Activated T-cell treated with anti-CD3 and anti-CD28 coated beads for 1 hour (primary cell): ENCODE results near the gene P2RY14.
"Not testable (repeated sequence)": the region's sequence is repeated elsewhere in the genome, so short reads cannot be mapped to it uniquely, and the experiment has no call there.

Source experiments
- DNase-seq: peaks from one replicate; pipeline ENCODE4 v3.0.0-alpha.2; 2020; ENCODE audit warnings: low read depth

P2RY14 gene

GRCh38 chr3:151262871-151263525, 15.3 kb downstream of the P2RY14 start:
- DNase-seq, result no peak

DNA sequence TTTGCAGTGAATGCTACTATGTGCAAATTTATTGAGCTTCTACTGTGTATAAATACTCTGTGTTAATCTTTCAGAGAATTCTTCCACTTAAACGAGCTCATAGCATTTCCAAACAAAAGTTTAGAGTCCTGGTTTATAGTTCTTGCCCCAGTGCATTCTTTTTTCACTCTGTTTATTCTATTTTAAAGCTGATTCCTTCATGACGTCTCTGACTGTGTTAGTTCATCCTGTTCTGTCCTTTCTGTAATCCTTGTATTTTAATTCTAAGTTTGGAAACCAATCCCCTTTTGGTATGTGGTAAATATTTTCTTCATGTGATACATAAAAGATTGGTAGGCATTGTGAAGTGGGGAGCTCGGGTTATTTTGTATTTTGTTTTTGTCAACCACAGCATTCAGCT, 18.7 kb downstream of the P2RY14 start:
- DNase-seq, result no peak

- no peak for DNase-seq
These were observed 21.6 kb downstream of the P2RY14 start for GRCh38 chr3:151256749-151257148.

GRCh38 chr3:151248772-151249337, 29.5 kb downstream of the P2RY14 start:
- no peak for DNase-seq

DNA sequence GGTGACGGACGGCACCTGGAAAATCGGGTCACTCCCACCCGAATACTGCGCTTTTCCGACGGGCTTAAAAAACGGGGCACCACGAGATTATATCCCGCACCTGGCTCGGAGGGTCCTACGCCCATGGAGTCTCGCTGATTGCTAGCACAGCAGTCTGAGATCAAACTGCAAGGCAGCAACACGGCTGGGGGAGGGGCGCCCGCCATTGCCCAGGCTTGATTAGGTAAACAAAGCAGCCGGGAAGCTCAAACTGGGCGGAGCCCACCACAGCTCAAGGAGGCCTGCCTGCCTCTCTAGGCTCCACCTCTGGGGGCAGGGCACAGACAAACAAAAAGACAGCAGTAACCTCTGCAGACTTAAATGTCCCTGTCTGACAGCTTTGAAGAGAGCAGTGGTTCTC, 36.3 kb downstream of the P2RY14 start:
- not testable (repeated sequence) for DNase-seq

DNA sequence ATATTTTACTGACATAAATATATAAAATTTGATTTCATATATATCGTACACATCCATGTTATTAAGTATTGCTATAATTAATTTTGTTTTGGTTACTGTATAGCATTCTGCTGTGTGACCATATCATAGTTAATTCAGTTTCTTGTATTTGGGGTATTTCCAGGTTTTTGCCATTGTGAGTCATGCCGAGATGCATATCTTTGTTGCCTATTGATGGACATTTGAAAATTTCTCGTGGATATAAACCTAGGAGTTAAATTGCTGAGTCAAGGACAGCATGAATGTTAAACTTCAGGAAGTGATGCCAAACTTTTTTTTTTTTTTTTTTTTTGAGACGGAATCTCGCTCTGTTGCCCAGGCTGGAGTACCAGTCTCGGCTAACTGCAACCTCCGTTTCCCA, 41.6 kb downstream of the P2RY14 start:
- no peak for DNase-seq

GRCh38 chr3:151236316-151236715, 42.0 kb downstream of the P2RY14 start:
- DNase-seq, result no peak

DNA sequence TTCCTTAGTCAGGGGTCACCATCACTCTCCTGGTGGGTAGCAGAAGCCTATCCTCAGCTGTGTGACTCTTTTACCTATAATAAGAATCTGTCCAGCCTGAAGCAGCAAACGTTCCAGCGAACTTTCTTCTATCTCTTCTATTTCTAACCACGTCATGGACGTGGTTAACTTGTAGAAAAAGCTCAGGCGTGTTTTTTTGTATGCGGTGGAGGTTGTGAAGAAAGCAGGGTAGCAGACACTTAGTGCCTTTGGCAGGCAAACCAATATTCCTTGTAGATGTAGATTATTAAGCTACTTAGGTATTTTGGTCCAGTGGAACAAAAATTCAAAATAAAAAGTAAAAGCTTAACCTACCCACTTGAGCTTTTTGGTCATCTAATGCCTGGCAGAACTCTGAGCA, 43.5 kb downstream of the P2RY14 start:
- DNase-seq, result no peak

GRCh38 chr3:151232991-151233390, 45.4 kb downstream of the P2RY14 start:
- DNase-seq, result no peak

DNA sequence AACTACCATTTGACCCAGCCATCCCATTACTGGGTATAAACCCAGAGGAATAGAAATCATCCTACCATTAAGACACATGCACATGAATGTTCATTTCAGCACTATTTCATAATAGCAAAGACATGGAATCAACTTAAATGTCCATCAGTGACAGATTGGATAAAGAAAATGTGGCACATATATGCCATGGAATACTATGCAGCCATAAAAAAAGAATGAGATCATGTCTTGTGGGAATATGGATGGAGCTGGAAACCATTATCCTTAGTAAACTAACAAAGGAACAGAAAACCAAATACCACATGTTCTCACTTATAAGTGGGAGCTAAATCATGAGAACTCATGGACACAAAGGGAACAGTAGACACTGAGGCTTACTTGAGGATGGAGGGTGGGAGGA, 45.9 kb downstream of the P2RY14 start:
- not testable (repeated sequence) for DNase-seq

- no peak for DNase-seq
These were observed 47.7 kb downstream of the P2RY14 start for GRCh38 chr3:151230646-151231045.

- DNase-seq, result no peak
These were observed 49.7 kb downstream of the P2RY14 start for GRCh38 chr3:151228666-151229040.

GRCh38 chr3:151227807-151228665, 50.3 kb downstream of the P2RY14 start:
- peak; percentile 64 for DNase-seq

DNA sequence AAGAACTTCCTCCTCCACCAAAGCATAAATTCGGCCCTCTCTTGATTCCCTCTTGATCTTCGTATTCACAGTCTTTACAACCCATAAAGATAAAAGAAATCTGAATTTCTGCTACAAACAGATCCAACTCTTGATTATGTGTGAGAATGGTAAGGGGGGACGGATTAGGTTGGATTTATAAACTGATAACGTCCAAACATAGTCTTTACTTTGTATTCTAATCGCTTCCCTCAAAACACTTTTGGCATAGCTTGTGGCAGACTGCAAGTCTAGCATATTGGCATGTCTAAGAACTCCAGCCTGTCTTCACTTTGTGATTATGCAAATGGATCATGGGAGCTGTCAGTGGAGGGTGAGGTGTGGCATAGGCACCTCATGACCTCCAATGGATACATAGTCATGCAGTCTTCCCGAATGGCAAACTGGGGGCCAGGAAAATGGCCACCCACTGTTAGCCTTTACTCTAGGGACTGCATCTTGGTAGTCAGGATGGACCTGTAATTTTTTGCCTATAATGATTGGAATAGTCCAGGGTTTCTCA, 51.0 kb downstream of the P2RY14 start:
- no peak for DNase-seq

DNA sequence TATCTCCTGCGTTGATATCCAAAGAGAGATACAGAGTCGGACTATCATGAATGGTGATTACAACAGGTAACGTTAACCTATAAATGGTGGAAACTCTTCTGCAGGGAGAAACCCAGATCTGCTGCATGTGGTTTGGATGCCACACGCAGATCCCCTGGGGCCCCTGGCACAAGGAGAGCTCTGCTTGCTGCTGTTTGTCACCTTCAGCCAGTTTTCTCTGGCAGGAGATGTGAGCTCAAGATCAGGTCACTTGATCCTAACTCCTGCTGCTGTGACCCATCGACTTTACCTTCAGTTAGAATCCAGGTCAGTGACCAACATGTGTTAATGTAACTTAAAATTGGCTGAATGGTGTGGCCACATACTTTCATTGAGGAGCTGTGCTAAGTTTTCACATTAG, 51.5 kb downstream of the P2RY14 start:
- no peak for DNase-seq

- DNase-seq, result no peak
These were observed 52.2 kb downstream of the P2RY14 start for GRCh38 chr3:151226088-151226563.

- DNase-seq, result no peak
These were observed 53.0 kb downstream of the P2RY14 start for GRCh38 chr3:151225040-151225975.

- DNase-seq, result no peak
These were observed 54.0 kb downstream of the P2RY14 start for GRCh38 chr3:151224268-151224866.

DNA sequence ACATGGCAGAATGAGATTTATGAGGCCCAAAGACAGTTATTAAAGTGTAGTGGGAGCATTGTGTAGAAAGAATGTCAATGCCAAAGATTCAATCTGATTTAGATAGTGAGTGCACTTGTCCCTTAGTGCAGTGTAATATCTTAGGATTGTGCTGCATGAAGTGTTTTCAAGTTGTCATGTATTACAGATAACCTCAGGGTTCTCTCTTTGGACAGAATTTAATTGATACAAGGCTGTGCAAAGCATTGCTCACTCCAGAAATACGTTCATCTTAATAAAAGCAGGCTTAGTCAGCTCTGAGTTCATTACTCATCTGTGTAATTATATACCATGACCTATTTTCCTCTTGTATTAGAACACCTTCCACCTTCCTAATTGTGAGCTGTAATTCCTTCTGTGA, 59.3 kb downstream of the P2RY14 start:
- DNase-seq, result no peak

DNA sequence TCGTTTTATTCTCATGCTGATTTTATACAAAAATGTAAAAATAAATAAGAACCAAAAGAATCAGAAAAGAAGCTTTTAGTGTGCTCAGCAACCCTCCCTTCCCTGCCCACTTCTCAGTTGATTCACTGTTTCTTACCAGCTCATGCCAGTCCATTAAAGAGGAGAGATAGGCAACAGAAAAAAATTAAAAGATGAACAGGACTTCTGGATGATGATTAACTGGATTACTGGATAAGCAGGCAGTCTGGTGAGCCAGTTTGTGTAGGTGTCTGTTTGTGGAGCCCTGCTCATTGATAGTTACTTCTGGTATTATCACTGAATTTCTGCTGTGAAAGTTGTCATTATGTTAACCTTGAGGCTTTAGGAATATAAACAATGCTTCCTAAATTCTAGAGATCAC, 60.2 kb downstream of the P2RY14 start:
- DNase-seq, result no peak
